LNCaP clone FGC (cell line): ENCODE data around the gene OLFM1.
"Not testable (repeated sequence)": the region's sequence is repeated elsewhere in the genome, so short reads cannot be mapped to it uniquely, and the experiment has no call there.

ENCODE experiments used
- DNase-seq: peaks from one replicate; pipeline ENCODE4 v3.0.0-alpha.2; 2011; ENCODE audit warnings: low read depth
- H3K4me3 ChIP-seq: 2 replicates; pipeline ENCODE4 v1.5.1; 2011; ENCODE audit warnings: mild to moderate bottlenecking, low read depth, low read length, control low read depth
- CTCF ChIP-seq: IDR thresholded peaks from 2 replicates; pipeline ENCODE4 v1.5.1; 2012; ENCODE audit warnings: mild to moderate bottlenecking; ENCODE audit not compliant: control insufficient read depth, insufficient read depth; ENCODE audit errors: extremely low read depth

Gene OLFM1

GRCh38 chr9:135106551-135107270, 19.2 kb downstream of the OLFM1 start:
- DNase-seq = no peak
- no peak for TF ChIP-seq CTCF
- no peak overlapping the region for H3K4me3 ChIP-seq

- no peak for DNase-seq
- H3K4me3 ChIP-seq = no peak overlapping the region
- no peak for TF ChIP-seq CTCF
Observed at GRCh38 chr9:135107581-135108235, 20.2 kb downstream of the OLFM1 start.

- no peak overlapping the region for H3K4me3 ChIP-seq
- no peak for TF ChIP-seq CTCF
- DNase-seq = no peak
Observed at GRCh38 chr9:135108831-135109510, 21.5 kb downstream of the OLFM1 start.

GRCh38 chr9:135109650-135110049, 22.2 kb downstream of the OLFM1 start:
- no peak for TF ChIP-seq CTCF
- H3K4me3 ChIP-seq = no peak overlapping the region
- DNase-seq = no peak

GRCh38 chr9:135110416-135110815, 22.9 kb downstream of the OLFM1 start:
- no peak for DNase-seq
- no peak overlapping the region for H3K4me3 ChIP-seq
- no peak for TF ChIP-seq CTCF

- not testable (repeated sequence) for H3K4me3 ChIP-seq, DNase-seq
Observed at GRCh38 chr9:135111600-135111999, 24.1 kb downstream of the OLFM1 start.

- no peak overlapping the region for H3K4me3 ChIP-seq
- no peak for DNase-seq
- TF ChIP-seq CTCF = no peak
Observed at GRCh38 chr9:135116371-135116770, 28.9 kb downstream of the OLFM1 start.
